Gastroesophageal sphincter (tissue), 3 donors: Measurements from ENCODE around the gene MRGPRE.

Experiments used
- CTCF ChIP-seq, 4 experiments: fragments of 200-600 bp in 2 of 4; fragments of 450-650 bp in 2 of 4; sonication (generic) in 1 of 4; IDR thresholded peaks; one replicate each; pipeline ENCODE4 v1.5.1; 2017 to 2019; ENCODE audit warnings: antibody characterized with exemption in 4 of 4, mild to moderate bottlenecking in 2 of 4, moderate library complexity in 2 of 4
- EP300 ChIP-seq: sonication (generic); formaldehyde crosslinking; IDR thresholded peaks from one replicate; pipeline ENCODE4 v1.6.1; 2017; ENCODE audit warnings: antibody characterized with exemption, mild to moderate bottlenecking
- POLR2A ChIP-seq, 2 donors: fragments of 450-650 bp; IDR thresholded peaks; one replicate each; pipeline ENCODE4 v1.6.1; 2017; ENCODE audit warnings: antibody characterized with exemption in 2 of 2, mild to moderate bottlenecking in 2 of 2, moderate library complexity in 1 of 2

GRCh38 chr11:3180869-3181268, 51.3 kb downstream of the MRGPRE start:
- TF ChIP-seq CTCF (IDR thresholded peaks at IDR 0.05) (no peak), EP300 (no peak), POLR2A (IDR thresholded peaks at IDR 0.05) (no peak)
